Epithelial cell of esophagus (primary cell): ENCODE measurements around the gene NLRC5.
"Not testable (repeated sequence)": the region's sequence is repeated elsewhere in the genome, so short reads cannot be mapped to it uniquely, and the experiment has no call there.

ENCODE experiments used
- DNase-seq: peaks from one replicate; pipeline ENCODE4 v3.0.0; 2010; ENCODE audit warnings: low read depth
- H3K4me3 ChIP-seq: 2 replicates; pipeline ENCODE4 v1.5.1; 2011; ENCODE audit warnings: mild to moderate bottlenecking, low read length, control low read depth
- TF ChIP-seq, protein P1 (sequence below): IDR thresholded peaks from 2 replicates; pipeline ENCODE4 v1.5.1; 2011; ENCODE audit warnings: low read depth, mild to moderate bottlenecking, low read length, control low read depth, inconsistent platforms; ENCODE audit not compliant: insufficient read depth; ENCODE audit errors: missing control alignments

NLRC5 gene

GRCh38 chr16:56983211-56983751, 6.1 kb upstream of the NLRC5 start:
- TF ChIP-seq, protein P1, sequence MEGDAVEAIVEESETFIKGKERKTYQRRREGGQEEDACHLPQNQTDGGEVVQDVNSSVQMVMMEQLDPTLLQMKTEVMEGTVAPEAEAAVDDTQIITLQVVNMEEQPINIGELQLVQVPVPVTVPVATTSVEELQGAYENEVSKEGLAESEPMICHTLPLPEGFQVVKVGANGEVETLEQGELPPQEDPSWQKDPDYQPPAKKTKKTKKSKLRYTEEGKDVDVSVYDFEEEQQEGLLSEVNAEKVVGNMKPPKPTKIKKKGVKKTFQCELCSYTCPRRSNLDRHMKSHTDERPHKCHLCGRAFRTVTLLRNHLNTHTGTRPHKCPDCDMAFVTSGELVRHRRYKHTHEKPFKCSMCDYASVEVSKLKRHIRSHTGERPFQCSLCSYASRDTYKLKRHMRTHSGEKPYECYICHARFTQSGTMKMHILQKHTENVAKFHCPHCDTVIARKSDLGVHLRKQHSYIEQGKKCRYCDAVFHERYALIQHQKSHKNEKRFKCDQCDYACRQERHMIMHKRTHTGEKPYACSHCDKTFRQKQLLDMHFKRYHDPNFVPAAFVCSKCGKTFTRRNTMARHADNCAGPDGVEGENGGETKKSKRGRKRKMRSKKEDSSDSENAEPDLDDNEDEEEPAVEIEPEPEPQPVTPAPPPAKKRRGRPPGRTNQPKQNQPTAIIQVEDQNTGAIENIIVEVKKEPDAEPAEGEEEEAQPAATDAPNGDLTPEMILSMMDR = no peak
- DNase-seq = no peak
- H3K4me3 ChIP-seq = no peak overlapping the region

GRCh38 chr16:56984639-56985038, 4.7 kb upstream of the NLRC5 start:
- no peak overlapping the region for H3K4me3 ChIP-seq
- DNase-seq = peak; percentile 18
- TF ChIP-seq, protein P1 = no peak

GRCh38 chr16:56985288-56985961, 3.9 kb upstream of the NLRC5 start:
- DNase-seq = peak; percentile 91
- no peak overlapping the region for H3K4me3 ChIP-seq
- TF ChIP-seq, protein P1 = no peak

DNA sequence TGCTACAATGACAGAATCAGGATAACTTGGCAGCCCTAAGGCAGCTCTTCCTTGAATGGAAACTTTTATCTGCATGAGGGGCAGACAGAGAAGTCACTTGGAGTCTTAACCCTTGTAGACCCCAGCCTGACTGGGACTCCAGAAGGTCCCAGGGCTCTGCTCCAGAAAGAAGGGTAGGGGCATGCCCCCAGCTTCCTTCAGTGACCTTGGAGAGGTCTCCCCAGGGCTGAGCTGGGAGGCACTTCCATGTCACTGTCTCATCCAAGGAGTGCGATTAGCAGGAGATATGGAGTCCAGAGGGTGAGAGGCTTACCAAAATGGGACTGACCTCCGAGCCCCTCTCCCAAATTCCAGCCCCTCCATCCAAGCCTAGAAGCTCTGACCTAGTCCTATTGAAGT, 3.4 kb upstream of the NLRC5 start:
- no peak for DNase-seq
- no peak overlapping the region for H3K4me3 ChIP-seq
- TF ChIP-seq, protein P1 = no peak

DNA sequence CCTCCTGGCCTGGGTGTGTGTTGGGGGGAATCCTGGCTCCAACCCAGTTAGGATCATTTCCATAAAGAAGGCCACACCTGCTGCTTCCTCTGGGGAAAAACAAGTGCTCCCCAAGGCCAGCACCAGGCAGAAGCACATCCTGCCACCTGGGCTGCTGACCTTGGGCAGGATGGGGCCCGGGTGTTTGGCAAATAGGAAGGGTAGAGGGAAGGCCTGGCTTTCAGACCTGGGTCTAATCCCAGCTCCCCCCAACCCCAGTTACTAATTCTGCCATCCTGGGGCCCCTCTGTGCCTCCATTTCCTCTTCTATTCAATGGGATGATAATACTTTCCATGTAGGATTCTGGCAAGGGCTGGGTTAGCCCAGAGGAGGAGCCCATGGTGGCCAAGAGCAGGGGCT, 3.0 kb upstream of the NLRC5 start:
- TF ChIP-seq, protein P1 = no peak
- no peak for DNase-seq
- no peak overlapping the region for H3K4me3 ChIP-seq

- not testable (repeated sequence) for H3K4me3 ChIP-seq, DNase-seq
These were observed 2.4 kb upstream of the NLRC5 start for GRCh38 chr16:56986908-56987307.

DNA sequence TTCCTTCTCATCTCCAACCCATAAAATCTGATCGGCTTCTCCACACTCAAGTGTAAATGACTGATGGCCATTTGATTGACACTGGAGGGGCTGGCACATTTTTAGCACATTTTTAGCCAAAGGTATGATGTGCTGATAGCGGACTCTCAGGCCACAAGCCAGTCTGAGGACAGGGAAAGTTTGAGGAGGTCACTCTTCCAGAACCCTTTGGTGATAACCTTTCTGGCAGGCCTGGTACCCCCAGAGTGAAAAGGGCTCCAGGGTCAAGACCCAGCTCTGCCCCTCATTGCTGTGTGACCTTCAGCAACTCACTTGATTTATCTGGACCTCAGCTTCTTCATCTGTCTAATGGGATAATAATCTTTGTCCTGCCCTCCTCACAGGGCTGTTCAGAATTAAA, 1.7 kb upstream of the NLRC5 start:
- no peak overlapping the region for H3K4me3 ChIP-seq
- no peak for DNase-seq
- TF ChIP-seq, protein P1 = no peak
